ENCODE data around the gene UTRN.

Gene UTRN

GRCh38 chr6:144314003-144314485 lies 28.9 kb downstream of the UTRN start:
- DNase-seq (ENCODE audit: low read depth in 2 of 2), result no peak

- DNase-seq (ENCODE audit: low read depth in 2 of 2), result no peak
These were observed 29.4 kb downstream of the UTRN start for GRCh38 chr6:144314562-144314961.

DNA sequence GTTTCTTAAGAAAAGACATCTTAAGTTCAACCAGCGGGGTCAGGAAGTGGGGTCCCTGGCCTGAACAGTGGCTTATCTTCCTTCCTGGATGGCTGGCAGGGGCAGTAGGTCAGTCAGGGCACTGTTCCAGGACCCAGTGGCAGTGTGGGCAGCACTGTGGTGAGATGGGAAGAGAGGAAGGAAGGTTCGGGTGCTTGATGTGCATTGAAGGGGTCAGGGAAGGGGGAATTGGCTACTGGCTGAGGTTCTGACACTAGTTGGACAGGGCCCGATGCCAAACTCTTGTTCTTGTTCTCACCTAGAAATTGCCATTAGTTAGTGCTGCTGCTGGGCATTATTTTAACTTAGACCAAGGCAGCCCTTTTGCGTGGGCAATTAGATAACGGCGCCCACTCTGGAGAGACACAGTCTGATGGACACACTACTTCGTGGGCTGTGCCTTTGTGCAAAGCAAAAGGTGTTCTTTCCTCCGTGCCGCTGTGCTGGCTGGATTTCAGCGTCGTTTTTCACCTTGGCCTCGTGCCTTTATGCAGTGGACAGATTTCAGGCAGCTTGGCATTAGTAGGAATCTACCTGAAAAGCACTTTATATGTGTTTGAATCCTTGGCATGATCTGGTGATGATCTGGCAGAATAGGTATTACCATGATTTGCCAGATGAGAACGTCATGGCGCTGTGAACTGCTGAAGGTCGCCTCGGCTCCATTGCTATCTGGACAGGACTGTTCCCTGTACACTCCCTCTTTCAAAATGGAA lies 30.3 kb downstream of the UTRN start:
- DNase-seq (ENCODE audit: low read depth in 2 of 2), result no peak

DNA sequence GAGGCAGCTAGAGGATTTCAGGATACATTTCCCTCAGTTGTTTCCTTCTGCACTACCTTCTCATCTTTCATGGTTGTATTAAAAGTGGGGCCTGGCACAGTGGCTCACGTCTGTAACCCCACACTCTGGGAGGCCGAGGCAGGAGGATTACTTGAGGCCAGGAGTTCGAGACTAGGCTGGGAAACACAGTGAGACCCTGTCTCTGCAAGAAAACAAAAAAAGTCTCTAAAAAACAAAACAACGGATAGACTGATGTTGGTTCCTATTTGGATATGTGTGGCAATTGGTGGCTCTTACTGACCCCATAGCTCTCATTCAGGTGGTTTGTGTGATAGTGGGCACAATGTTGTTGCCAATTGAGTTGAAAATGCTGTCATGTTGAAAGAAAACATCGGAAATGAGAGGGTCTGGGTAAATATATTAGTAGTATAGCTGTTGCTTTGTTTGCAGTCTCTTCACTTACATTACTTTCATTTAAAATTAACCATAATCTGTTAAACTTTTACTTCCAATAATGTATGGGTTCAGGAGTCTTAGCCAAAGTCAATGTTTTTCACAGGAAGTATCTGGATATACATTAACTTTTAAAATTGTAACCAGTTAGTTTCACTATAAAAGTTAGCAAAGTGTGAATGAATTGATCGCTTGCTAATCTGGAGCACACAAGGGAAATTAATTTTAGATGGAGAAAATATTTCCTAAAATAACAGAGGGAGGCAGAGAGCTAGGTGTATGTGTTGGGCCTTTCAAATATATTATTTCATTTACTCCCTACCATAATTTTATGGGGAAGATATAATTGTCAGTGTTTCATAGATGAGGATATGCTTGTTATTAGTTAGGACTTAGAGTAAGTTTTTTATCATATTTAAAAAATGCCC lies 31.1 kb downstream of the UTRN start:
- DNase-seq (ENCODE audit: low read depth in 2 of 2), result no peak

- no peak for DNase-seq (ENCODE audit: low read depth in 2 of 2)
These were observed 31.7 kb downstream of the UTRN start for GRCh38 chr6:144316862-144317195.

GRCh38 chr6:144317736-144318135 lies 32.6 kb downstream of the UTRN start:
- DNase-seq (ENCODE audit: low read depth in 2 of 2), result no peak

DNA sequence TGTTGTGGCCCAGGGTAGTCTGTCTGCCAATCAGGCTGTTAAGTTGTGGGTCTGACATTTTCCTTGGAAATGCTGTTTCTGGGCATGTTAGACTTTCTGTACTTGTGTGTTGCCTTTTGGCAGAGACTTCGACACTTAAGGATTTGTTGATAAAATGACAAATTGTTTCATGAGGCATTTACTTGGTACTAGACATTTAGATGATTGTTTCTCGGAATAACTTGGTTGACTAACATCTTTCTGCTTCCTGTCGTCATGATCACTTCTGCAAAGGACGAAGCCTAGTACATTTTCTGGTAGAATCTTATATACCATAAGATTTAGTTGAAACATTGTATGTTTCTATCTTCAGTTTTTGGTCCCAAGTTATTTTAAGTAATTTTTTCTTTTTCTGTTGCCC lies 34.1 kb downstream of the UTRN start:
- no peak for DNase-seq (ENCODE audit: low read depth in 2 of 2)

- no peak for DNase-seq (ENCODE audit: low read depth in 2 of 2)
These were observed 35.6 kb downstream of the UTRN start for GRCh38 chr6:144320741-144321140.

DNA sequence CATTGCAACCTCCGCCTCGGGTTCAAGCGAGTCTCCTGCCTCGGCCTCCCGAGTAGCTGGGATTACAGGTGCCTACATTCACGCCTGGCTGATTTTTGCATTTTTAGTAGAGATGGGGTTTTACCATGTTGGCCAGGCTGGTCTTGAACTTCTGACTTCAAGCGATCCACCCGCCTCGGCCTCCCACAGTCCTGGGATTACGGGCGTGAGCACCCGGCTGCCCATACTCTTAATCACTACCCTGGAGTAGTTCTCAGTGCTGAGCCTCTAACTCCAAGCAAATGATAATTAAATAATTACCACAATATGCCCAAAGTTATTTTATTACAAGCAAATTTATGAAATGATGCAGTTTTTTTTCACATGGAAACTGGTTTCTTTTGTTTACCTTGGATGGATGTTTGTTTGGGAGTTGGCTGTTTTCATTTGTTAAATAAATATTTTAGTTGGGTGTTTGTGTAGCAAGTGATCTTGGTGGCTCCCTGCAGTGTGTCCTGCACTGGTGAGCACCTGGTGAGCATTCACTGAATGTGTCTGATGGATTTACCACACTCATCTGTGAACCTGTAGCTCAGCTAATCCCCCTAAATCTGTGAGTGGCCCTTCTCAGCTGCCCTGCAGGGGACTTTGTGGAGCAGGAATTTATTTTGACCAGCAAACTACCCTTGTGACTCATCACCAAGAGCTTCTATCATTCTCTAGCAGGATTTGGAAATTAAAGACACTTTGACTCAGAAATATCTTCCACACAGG lies 36.9 kb downstream of the UTRN start:
- no peak for DNase-seq (ENCODE audit: low read depth in 2 of 2)

GRCh38 chr6:144325232-144325631 lies 40.1 kb downstream of the UTRN start:
- no peak for DNase-seq (ENCODE audit: low read depth in 2 of 2)

DNA sequence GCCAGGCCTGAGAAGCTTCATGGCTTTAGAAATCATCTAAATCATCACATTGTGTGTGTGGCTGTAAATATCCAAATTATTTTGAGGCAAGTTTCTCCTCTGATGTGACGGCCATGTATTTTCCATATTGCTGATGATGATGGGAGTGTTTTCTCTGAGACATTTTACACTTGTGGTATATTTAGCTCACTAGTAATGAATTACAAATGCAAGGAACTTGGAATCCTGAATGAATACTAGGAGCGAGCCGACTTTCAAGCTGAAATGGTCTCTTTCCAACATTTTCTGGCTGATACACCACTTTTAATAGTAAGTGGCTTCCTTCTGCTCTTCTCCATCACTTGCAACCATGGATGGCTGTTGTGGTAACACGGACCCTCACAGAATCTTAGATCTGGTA lies 41.3 kb downstream of the UTRN start:
- no peak for DNase-seq (ENCODE audit: low read depth in 2 of 2)

DNA sequence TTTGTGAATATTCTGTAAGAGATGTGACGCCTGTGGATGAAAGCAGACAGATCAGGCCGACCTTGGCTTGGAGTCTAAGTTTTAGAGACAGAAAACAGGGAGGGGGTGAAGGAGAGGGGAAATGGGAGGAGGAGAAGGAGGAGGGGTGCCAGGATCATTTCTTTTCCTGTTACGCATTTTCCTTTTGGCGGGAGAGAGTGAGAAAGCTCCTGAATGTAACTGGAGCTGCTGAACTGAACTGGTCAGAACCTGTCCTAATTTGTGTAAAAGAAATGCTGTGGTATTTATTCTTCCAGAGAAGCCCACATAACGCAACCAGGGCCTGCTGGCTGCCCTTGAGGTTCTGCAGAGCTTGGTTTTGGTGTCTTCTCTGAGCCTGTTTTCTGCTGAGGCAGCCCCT lies 41.9 kb downstream of the UTRN start:
- no peak for DNase-seq (ENCODE audit: low read depth in 2 of 2)

GRCh38 chr6:144330017-144330987 lies 45.2 kb downstream of the UTRN start:
- no peak for DNase-seq (ENCODE audit: low read depth in 2 of 2)

DNA sequence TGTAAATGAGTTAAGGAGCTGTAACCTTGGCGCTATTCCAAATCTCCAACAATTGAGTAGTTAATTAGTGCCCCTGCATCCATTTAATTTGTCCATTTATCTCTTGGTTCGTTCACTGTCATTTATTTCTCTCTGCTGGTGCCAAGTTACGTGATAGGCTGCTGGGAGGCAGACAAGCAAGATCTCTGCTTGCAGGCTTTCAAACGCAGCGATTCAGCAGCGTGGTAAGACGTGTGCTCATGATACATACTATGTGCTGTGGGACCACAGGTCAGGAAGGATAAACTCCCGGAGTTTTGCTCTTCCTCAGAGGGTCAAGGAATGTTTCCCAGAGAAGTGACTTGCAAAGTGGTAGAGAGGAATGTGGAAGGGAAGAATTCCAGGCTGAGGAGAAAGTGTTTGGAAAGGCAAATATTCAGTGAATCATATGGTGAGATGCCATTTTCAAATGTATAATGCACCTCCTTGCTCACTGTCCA lies 46.4 kb downstream of the UTRN start:
- DNase-seq (ENCODE audit: low read depth in 2 of 2), result no peak

DNA sequence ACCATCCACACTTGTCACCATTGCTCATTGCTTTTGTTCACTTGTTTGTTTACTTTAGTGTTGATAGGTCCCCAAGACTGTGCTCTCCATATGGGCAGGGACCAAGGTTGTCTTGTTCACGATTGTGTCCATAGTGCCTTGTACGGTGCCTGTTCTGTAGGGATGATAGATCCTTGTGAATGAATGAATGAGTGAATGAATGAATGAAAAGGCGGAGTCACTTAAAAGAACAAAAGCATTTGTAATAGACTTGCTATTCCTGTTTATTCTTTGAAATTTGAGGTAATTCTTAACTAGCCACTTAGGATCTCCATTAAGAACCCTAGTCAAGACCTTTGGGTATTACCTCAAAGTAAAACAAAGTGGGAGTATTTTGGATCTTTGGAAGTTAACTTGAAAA lies 47.0 kb downstream of the UTRN start:
- no peak for DNase-seq (ENCODE audit: low read depth in 2 of 2)

GRCh38 chr6:144334150-144334708 lies 49.1 kb downstream of the UTRN start:
- DNase-seq (ENCODE audit: low read depth in 2 of 2), result peak in 1 of 2 experiments; percentile 37
